GM12874 (cell line): ENCODE results near the gene RASSF9.

Source experiments
- CTCF ChIP-seq: IDR thresholded peaks from 2 replicates; pipeline ENCODE4 v1.5.1; 2011; ENCODE audit warnings: low read depth, mild to moderate bottlenecking, control low read depth, low read length, moderate library complexity; ENCODE audit not compliant: insufficient read depth

Gene RASSF9

GRCh38 chr12:85856966-85857365 is 20.8 kb upstream of the RASSF9 start:
- TF ChIP-seq CTCF, result no peak

- no peak for TF ChIP-seq CTCF
Observed at GRCh38 chr12:85855305-85855704, 19.1 kb upstream of the RASSF9 start.

GRCh38 chr12:85849344-85849743 is 13.1 kb upstream of the RASSF9 start:
- no peak for TF ChIP-seq CTCF

GRCh38 chr12:85843606-85844310 is 7.5 kb upstream of the RASSF9 start:
- TF ChIP-seq CTCF, result no peak

GRCh38 chr12:85835426-85836196 is 598 bp downstream of the RASSF9 start:
- no peak for TF ChIP-seq CTCF

GRCh38 chr12:85834378-85834777 is 1.8 kb downstream of the RASSF9 start:
- TF ChIP-seq CTCF, result no peak

GRCh38 chr12:85833579-85833978 is 2.6 kb downstream of the RASSF9 start:
- no peak for TF ChIP-seq CTCF
